Left lung (tissue), 10 donors: ENCODE results near the gene PSMA7. TPM values are rescaled to one million over a fixed set of nuclear protein-coding genes. Genes with fewer than 3 reads are reported as not detected.
A peak's percentile ranks its signal among the peaks of the same experiment; 100 is the strongest.

Experiments used
- ATAC-seq: fragments of 200-7000 bp; cut with Tn5 transposase; one replicate; pipeline ENCODE4 v1.9.1; 2020; ENCODE audit warnings: moderate library complexity
- DNase-seq, 4 donors: peaks; one replicate each; pipeline ENCODE4 v3.0.0-alpha.2; 2013 to 2020
- H3K27ac ChIP-seq, 2 donors: fragments of 200-600 bp; sonication (generic) in 1 of 2; one replicate each; pipeline versions ENCODE4 v1.5.0 to v1.8.0; 2020 to 2021
- H3K27me3 ChIP-seq, 2 donors: fragments of 200-600 bp; sonication (generic) in 1 of 2; one replicate each; pipeline versions ENCODE4 v1.5.0 to v1.8.0; 2020 to 2021
- H3K36me3 ChIP-seq, 2 donors: fragments of 200-600 bp; sonication (generic) in 1 of 2; one replicate each; pipeline versions ENCODE4 v1.5.0 to v1.8.0; 2020 to 2021
- H3K4me1 ChIP-seq, 2 donors: fragments of 200-600 bp; one replicate each; pipeline ENCODE4 v1.8.0; 2021
- H3K4me3 ChIP-seq, 2 donors: fragments of 200-600 bp; sonication (generic) in 1 of 2; one replicate each; pipeline versions ENCODE4 v1.5.0 to v1.8.0; 2020 to 2021; ENCODE audit warnings: mild to moderate bottlenecking in 1 of 2
- H3K9me3 ChIP-seq, 2 donors: fragments of 200-600 bp; sonication (generic) in 1 of 2; one replicate each; pipeline versions ENCODE4 v1.5.0 to v1.8.0; 2020 to 2021
- intact Hi-C, 2 donors: fragments of 100-400 bp; cut with DNase I; formaldehyde crosslinking; loops; one replicate each; pipeline versions ENCODE4 v1.11.2 to v1.14.2; 2022
- polyA plus RNA-seq, 6 donors: library from polyadenylated mRNA; unstranded; fragments of 120-200 nt; gene quantifications; one replicate each; pipeline ENCODE4 v1.2.1, GENCODE V29; 2013; ENCODE audit not compliant: insufficient read length in 6 of 6
- total RNA-seq, 2 donors: library from RNA; stranded (reverse); fragmentation: NEBNext Ultra II Directional; extraction: Animal tissue kit (Norgen Biotek cat#: 25700); gene quantifications; one replicate each; pipeline ENCODE4 v1.2.1, GENCODE V29; 2021
- TF ChIP-seq, protein P1 (sequence below), 2 donors: fragments of 200-600 bp; sonication (generic) in 1 of 2; IDR thresholded peaks; one replicate each; pipeline versions ENCODE4 v1.5.0 to v1.8.0; 2021; ENCODE audit warnings: antibody characterized with exemption in 2 of 2
- donor health status: DM: no; HTN: yes; CAD: no.
- donor health status: DM: no; HTN: no; CAD: no.

The PSMA7 gene
- total and polyA plus RNA-seq, 8 donors: 150 to 296 (median 173) TPM

- intact Hi-C loops: no loop called here
- Histone ChIP-seq H3K4me1 (peaks cover 0 to 12% of the 10 kb centered on the region in 2 donors), H3K27me3 (no peaks in the 10 kb centered on the region), H3K9me3 (no peaks in the 10 kb centered on the region), H3K27ac (no peak overlapping the region), H3K36me3 (peaks cover 3 to 65% of the 10 kb centered on the region in 2 donors), H3K4me3 (no peak overlapping the region)
- TF ChIP-seq, protein P1, sequence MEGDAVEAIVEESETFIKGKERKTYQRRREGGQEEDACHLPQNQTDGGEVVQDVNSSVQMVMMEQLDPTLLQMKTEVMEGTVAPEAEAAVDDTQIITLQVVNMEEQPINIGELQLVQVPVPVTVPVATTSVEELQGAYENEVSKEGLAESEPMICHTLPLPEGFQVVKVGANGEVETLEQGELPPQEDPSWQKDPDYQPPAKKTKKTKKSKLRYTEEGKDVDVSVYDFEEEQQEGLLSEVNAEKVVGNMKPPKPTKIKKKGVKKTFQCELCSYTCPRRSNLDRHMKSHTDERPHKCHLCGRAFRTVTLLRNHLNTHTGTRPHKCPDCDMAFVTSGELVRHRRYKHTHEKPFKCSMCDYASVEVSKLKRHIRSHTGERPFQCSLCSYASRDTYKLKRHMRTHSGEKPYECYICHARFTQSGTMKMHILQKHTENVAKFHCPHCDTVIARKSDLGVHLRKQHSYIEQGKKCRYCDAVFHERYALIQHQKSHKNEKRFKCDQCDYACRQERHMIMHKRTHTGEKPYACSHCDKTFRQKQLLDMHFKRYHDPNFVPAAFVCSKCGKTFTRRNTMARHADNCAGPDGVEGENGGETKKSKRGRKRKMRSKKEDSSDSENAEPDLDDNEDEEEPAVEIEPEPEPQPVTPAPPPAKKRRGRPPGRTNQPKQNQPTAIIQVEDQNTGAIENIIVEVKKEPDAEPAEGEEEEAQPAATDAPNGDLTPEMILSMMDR (IDR thresholded peaks at IDR 0.05): no peak
- peak in 1 of 4 donors; percentile 2 for DNase-seq
- no peak for ATAC-seq
Measured at GRCh38 chr20:62159839-62160238, 16.6 kb upstream of the PSMA7 start.

DNA sequence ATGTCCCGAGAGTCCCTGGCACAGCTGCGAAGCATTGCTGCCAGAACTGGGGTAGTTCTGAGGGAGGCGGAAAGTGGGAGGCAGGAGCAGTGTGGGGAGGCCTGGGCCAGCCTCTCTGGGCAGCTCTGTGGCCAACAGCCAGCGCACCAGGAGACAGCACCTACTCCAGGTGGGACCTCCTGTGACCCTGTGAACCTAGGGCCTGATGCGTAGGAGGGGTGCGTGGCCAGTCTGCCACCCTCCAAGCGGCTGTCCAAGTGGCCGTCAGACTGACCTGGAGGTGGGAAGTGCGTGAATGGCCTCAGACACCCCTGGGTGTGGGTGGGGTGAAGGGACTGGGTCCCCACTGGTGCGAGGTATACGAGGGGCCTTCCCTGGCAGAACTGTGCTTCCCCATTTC, 15.9 kb upstream of the PSMA7 start:
- ATAC-seq (no peak), DNase-seq (peak in 1 of 4 donors; percentile 39)
- H3K27me3 ChIP-seq: no peaks in the 10 kb centered on the region
- TF ChIP-seq, protein P1 (IDR thresholded peaks at IDR 0.05): no peak
- intact Hi-C loops: no loop called here
- peaks cover 0 to 12% of the 10 kb centered on the region in 2 donors for H3K4me1 ChIP-seq
- no peaks in the 10 kb centered on the region for H3K9me3 ChIP-seq
- H3K4me3 ChIP-seq: no peak overlapping the region
- H3K36me3 ChIP-seq: peaks cover 3 to 65% of the 10 kb centered on the region in 2 donors
- no peak overlapping the region for H3K27ac ChIP-seq

DNA sequence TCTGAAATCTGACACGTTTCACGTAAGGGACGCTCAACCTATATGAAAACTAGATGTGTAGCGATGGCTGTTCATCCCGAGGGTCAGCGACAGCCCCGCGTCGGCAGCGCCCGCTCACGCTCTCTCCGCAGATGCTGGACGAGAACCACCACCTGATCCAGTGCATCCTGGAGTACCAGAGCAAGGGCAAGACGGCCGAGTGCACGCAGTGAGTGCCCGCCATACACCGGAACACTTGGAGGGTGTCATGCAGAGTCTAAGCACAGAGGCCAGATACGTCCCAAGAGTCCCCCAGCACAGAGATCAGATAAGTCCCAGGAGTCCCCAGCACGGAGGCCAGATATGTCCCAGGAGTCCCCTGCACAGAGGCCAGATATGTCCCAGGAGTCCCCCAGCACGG, 15.3 kb upstream of the PSMA7 start:
- peaks cover 0 to 12% of the 10 kb centered on the region in 2 donors for H3K4me1 ChIP-seq
- ATAC-seq: no peak
- no peak overlapping the region for H3K4me3 ChIP-seq
- intact Hi-C loops: no loop called here
- H3K36me3 ChIP-seq: peaks cover 1 to 60% of the 10 kb centered on the region in 2 donors
- H3K27me3 ChIP-seq: no peaks in the 10 kb centered on the region
- no peaks in the 10 kb centered on the region for H3K9me3 ChIP-seq
- H3K27ac ChIP-seq: no peak overlapping the region
- DNase-seq: peak in 1 of 4 donors; percentile 56
- TF ChIP-seq, protein P1 (IDR thresholded peaks at IDR 0.05): no peak

GRCh38 chr20:62158088-62158400, 14.8 kb upstream of the PSMA7 start:
- TF ChIP-seq, protein P1 (IDR thresholded peaks at IDR 0.05): no peak
- H3K36me3 ChIP-seq: peaks cover 0 to 56% of the 10 kb centered on the region in 2 donors
- H3K4me3 ChIP-seq: no peak overlapping the region
- H3K4me1 ChIP-seq: peaks cover 0 to 12% of the 10 kb centered on the region in 2 donors
- H3K27me3 ChIP-seq: no peaks in the 10 kb centered on the region
- no peak for ATAC-seq
- intact Hi-C loops: no loop called here
- no peak for DNase-seq
- peaks cover 0 to 3% of the 10 kb centered on the region in 2 donors for H3K9me3 ChIP-seq
- H3K27ac ChIP-seq: no peak overlapping the region

- DNase-seq (peak in 1 of 4 donors; percentile 68), ATAC-seq (no peak)
- no peak overlapping the region for H3K4me3 ChIP-seq
- H3K4me1 ChIP-seq: peaks cover 0 to 12% of the 10 kb centered on the region in 2 donors
- H3K9me3 ChIP-seq: peaks cover 0 to 4% of the 10 kb centered on the region in 2 donors
- no peaks in the 10 kb centered on the region for H3K27me3 ChIP-seq
- H3K27ac ChIP-seq: no peak overlapping the region
- TF ChIP-seq, protein P1 (IDR thresholded peaks at IDR 0.05): no peak
- intact Hi-C loops: no loop called here
- H3K36me3 ChIP-seq: peaks cover 0 to 50% of the 10 kb centered on the region in 2 donors
Measured at GRCh38 chr20:62157387-62158087, 14.3 kb upstream of the PSMA7 start.
